Measurements from ENCODE around the gene SLC29A1. TPM values are rescaled to one million over a fixed set of nuclear protein-coding genes. Genes with fewer than 3 reads are reported as not detected.

The SLC29A1 gene
- total and polyA plus RNA-seq, 9 of the 15 experiments (the other 6 are each of a cell fraction or from before 2014, with no cell fraction given): 18.9 to 170 (median 57.7) TPM

GRCh38 chr6:44237021-44237812 is 13.8 kb downstream of the SLC29A1 start (continued):
- TF ChIP-seq DACH1 (IDR thresholded peaks at IDR 0.05; ENCODE audit: partially characterized antibody): peak; percentile 88
- TF ChIP-seq MYNN (IDR thresholded peaks at IDR 0.05): peak; percentile 94
- TF ChIP-seq MYNN (CRISPR knock-in tag; IDR thresholded peaks at IDR 0.05): no peak
- no peak for TF ChIP-seq VEZF1 (CRISPR knock-in tag; IDR thresholded peaks at IDR 0.05)
- no peak for TF ChIP-seq ZNF561 (CRISPR knock-in tag; conservative IDR thresholded peaks at IDR 0.05)
- peak in 1 of 2 experiments; percentile 48; a peak in 1 of 4 replicates for TF ChIP-seq ZNF318 (IDR thresholded peaks at IDR 0.05; ENCODE audit: borderline replicate concordance in 1 of 2, low read depth in 1 of 2)
- TF ChIP-seq EHMT2 (IDR thresholded peaks at IDR 0.05): no peak
- peak; percentile 23; the same call in 1 of the 2 replicates for TF ChIP-seq USF1 (CRISPR knock-in tag; IDR thresholded peaks at IDR 0.05)
- TF ChIP-seq FOS (IDR thresholded peaks at IDR 0.05; ENCODE audit: extremely low read depth, insufficient read length): peak; percentile 13
- TF ChIP-seq PYGO2 (tag; IDR thresholded peaks at IDR 0.05): no peak
- no peak for TF ChIP-seq ZNF133 (CRISPR knock-in tag; IDR thresholded peaks at IDR 0.05)
- TF ChIP-seq JUN (IDR thresholded peaks at IDR 0.05; ENCODE audit: borderline replicate concordance, low read depth, low read length): peak; percentile 84; the same call in 1 of the 2 replicates
- TF ChIP-seq JUN (CRISPR knock-in tag; IDR thresholded peaks at IDR 0.05; ENCODE audit: borderline replicate concordance): no peak
- no peak for TF ChIP-seq CCAR2 (IDR thresholded peaks at IDR 0.05; ENCODE audit: low read depth, low read length)
- no peak for TF ChIP-seq NBN (IDR thresholded peaks at IDR 0.05; ENCODE audit: low read depth)
- TF ChIP-seq, protein P1, sequence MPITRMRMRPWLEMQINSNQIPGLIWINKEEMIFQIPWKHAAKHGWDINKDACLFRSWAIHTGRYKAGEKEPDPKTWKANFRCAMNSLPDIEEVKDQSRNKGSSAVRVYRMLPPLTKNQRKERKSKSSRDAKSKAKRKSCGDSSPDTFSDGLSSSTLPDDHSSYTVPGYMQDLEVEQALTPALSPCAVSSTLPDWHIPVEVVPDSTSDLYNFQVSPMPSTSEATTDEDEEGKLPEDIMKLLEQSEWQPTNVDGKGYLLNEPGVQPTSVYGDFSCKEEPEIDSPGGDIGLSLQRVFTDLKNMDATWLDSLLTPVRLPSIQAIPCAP (CRISPR knock-in tag; IDR thresholded peaks at IDR 0.05; ENCODE audit: borderline replicate concordance): no peak
